ENCODE data around the gene LRRC3. TPM values are rescaled to one million over a fixed set of nuclear protein-coding genes. Genes with fewer than 3 reads are reported as not detected.

LRRC3 gene
- total RNA-seq, 1 donor from 2014 or later = 10.1 TPM

DNA sequence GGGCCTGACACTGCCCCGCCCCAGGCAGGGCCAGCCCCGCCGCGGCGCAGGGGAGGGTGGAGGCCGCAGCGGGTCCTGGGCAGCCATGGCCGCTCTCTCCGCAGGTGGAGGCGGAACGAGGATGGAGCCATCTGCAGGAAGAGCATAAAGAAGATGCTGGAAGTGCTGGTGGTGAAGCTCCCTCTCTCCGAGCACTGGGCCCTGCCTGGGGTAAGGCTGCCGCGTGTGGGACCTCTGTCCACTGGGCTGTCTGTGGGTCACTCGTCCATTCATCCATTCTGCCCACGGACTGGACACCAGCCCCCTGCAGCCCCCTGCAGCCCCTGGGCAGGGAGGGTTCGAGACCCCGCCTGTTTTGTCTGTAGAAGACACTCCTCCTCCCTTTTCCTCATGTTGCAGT is 18.4 kb upstream of the LRRC3 start:
- no peaks in the 10 kb centered on the region for H3K4me1 Mint-ChIP-seq
- no peaks in the 10 kb centered on the region for H3K36me3 Mint-ChIP-seq (ENCODE audit: low read depth)
- no peak overlapping the region for H3K4me3 Mint-ChIP-seq
- no peak overlapping the region for H3K27ac Mint-ChIP-seq (ENCODE audit: unreplicated experiment)
- no peak for DNase-seq (ENCODE audit: low read depth, low spot score)
- no peaks in the 10 kb centered on the region for H3K27me3 Mint-ChIP-seq (ENCODE audit: low read depth)
- H3K9me3 Mint-ChIP-seq = no peaks in the 10 kb centered on the region
- TF ChIP-seq, protein P1, sequence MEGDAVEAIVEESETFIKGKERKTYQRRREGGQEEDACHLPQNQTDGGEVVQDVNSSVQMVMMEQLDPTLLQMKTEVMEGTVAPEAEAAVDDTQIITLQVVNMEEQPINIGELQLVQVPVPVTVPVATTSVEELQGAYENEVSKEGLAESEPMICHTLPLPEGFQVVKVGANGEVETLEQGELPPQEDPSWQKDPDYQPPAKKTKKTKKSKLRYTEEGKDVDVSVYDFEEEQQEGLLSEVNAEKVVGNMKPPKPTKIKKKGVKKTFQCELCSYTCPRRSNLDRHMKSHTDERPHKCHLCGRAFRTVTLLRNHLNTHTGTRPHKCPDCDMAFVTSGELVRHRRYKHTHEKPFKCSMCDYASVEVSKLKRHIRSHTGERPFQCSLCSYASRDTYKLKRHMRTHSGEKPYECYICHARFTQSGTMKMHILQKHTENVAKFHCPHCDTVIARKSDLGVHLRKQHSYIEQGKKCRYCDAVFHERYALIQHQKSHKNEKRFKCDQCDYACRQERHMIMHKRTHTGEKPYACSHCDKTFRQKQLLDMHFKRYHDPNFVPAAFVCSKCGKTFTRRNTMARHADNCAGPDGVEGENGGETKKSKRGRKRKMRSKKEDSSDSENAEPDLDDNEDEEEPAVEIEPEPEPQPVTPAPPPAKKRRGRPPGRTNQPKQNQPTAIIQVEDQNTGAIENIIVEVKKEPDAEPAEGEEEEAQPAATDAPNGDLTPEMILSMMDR (conservative IDR thresholded peaks at IDR 0.05) = no peak

DNA sequence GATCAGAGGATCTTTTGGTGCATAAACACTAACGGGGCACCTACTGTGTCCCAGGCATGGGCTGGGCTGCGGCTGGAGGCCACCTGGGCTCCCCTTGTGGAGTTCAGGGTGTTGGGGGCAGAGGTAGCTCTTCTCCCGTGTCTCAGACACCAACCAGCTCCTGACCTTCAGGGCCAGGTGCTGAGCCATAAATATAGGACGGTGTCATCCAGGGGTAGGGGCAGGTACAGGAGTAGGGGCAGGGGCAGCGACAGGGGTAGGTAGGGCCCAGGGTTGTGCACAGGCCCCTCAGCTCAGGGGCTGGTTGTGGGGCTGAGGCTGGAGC is 18.0 kb upstream of the LRRC3 start:
- TF ChIP-seq, protein P1 (conservative IDR thresholded peaks at IDR 0.05) = no peak
- no peak overlapping the region for H3K27ac Mint-ChIP-seq (ENCODE audit: unreplicated experiment)
- no peak overlapping the region for H3K4me3 Mint-ChIP-seq
- no peak for DNase-seq (ENCODE audit: low read depth, low spot score)
- no peaks in the 10 kb centered on the region for H3K36me3 Mint-ChIP-seq (ENCODE audit: low read depth)
- H3K27me3 Mint-ChIP-seq (ENCODE audit: low read depth) = no peaks in the 10 kb centered on the region
- H3K9me3 Mint-ChIP-seq = no peaks in the 10 kb centered on the region
- no peaks in the 10 kb centered on the region for H3K4me1 Mint-ChIP-seq

DNA sequence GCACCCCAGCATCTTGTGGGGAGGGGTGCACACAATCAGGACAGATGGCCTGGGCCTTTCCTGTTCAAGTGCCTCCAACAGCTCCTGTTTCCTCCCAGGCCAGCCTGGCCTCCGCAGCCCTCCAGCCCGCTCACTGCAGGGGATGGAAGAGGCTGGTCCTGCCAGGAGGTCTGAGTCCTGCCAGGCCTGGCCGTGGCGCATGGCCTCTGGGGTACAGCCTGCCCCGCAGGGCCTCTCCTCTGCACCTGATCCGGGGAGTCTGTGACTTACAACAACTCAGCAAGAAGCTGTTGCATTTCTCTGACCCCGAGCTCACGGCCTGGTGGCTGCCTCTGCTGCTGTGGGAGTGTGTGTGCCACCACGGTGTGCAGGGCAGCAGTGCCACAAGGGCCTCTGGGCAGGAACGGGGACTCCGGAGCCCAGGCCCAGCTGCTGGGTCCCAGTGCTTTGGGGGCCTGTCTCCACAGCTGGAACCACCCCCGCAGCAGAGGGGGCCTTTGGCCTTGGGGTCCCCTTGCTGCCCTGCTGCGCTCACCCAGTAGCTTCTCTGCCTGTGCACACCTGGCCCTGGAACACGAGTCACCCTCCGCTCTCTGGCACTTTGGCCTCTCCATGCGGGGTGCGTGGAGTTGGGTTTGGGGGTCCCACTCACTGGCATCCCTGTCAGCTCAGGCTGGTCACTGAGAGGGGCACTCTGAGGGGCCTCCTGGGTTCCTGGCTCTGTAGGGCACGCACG is 17.4 kb upstream of the LRRC3 start:
- TF ChIP-seq, protein P1 (conservative IDR thresholded peaks at IDR 0.05) = no peak
- Mint-ChIP-seq H3K4me1 (no peaks in the 10 kb centered on the region), H3K4me3 (no peak overlapping the region), H3K36me3 (ENCODE audit: low read depth) (no peaks in the 10 kb centered on the region), H3K27ac (ENCODE audit: unreplicated experiment) (no peak overlapping the region), H3K9me3 (no peaks in the 10 kb centered on the region), H3K27me3 (ENCODE audit: low read depth) (no peaks in the 10 kb centered on the region)
- no peak for DNase-seq (ENCODE audit: low read depth, low spot score)

DNA sequence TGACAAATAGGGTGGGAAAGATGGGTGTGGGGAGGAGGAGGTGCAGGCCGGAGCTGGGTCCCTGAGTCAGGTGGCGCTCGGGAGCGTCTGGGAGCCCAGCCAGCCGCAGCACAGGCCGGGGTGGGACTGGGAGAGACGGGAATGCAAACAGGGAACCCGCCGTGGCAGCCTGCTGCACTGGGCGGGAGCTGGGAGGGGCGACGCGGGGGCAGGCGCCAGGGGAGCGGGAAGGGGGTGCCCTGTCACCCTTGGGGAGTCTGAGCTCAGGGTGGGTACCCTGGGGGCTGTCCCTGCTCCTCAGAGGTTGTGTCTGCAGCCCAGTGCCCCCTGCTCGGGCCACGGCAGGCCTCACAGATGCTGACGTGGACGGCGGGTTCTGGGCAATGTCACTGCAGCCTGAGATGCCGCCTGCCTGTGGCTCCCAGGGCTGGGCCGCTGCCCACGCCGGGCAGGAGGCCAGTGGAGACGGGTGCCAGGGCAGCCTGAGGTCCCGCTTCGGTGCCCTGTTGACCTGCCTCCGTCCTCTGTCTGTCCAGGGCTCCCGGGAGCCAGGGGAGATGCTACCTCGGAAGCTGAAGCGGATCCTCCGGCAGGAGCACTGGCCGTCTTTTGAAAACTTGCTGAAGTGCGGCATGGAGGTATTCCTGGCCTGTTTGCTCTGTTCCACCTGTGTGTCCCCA is 16.6 kb upstream of the LRRC3 start:
- no peaks in the 10 kb centered on the region for H3K9me3 Mint-ChIP-seq
- no peaks in the 10 kb centered on the region for H3K27me3 Mint-ChIP-seq (ENCODE audit: low read depth)
- no peaks in the 10 kb centered on the region for H3K4me1 Mint-ChIP-seq
- no peak for DNase-seq (ENCODE audit: low read depth, low spot score)
- no peaks in the 10 kb centered on the region for H3K36me3 Mint-ChIP-seq (ENCODE audit: low read depth)
- no peak overlapping the region for H3K4me3 Mint-ChIP-seq
- H3K27ac Mint-ChIP-seq (ENCODE audit: unreplicated experiment) = no peak overlapping the region
- TF ChIP-seq, protein P1 (conservative IDR thresholded peaks at IDR 0.05) = no peak

DNA sequence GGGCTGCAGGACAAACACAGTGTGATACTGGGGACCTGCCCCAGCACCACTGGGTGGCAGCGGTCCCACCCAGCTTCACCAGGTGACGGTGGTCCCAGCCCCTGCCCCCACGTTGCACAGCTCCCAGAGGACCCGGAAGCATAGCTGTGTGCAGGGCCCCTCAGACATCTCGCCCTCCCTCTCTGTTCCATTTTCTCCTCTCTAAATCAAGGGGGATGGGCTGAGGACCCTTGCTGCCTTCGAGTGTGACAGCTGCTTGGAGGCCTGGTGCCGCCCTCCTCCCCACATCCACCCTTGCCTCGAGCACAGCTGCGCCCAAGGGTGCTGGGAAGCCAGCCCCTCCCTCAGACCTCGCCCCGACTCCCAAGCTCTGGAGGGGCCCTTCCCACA is 16.1 kb upstream of the LRRC3 start:
- Mint-ChIP-seq H3K27ac (ENCODE audit: unreplicated experiment) (no peak overlapping the region), H3K27me3 (ENCODE audit: low read depth) (no peaks in the 10 kb centered on the region), H3K4me1 (no peaks in the 10 kb centered on the region), H3K4me3 (no peak overlapping the region), H3K9me3 (no peaks in the 10 kb centered on the region), H3K36me3 (ENCODE audit: low read depth) (no peaks in the 10 kb centered on the region)
- DNase-seq (ENCODE audit: low read depth, low spot score) = no peak
- TF ChIP-seq, protein P1 (conservative IDR thresholded peaks at IDR 0.05) = no peak

Measured in neural crest cell (in vitro differentiated cells).